ENCODE measurements around the gene CYB5B. TPM values are rescaled to one million over a fixed set of nuclear protein-coding genes. Genes with fewer than 3 reads are reported as not detected.
"Not testable (repeated sequence)": the region's sequence is repeated elsewhere in the genome, so short reads cannot be mapped to it uniquely, and the experiment has no call there.

CYB5B gene
- total RNA-seq, 1 donor from 2014 or later = 120 TPM

DNA sequence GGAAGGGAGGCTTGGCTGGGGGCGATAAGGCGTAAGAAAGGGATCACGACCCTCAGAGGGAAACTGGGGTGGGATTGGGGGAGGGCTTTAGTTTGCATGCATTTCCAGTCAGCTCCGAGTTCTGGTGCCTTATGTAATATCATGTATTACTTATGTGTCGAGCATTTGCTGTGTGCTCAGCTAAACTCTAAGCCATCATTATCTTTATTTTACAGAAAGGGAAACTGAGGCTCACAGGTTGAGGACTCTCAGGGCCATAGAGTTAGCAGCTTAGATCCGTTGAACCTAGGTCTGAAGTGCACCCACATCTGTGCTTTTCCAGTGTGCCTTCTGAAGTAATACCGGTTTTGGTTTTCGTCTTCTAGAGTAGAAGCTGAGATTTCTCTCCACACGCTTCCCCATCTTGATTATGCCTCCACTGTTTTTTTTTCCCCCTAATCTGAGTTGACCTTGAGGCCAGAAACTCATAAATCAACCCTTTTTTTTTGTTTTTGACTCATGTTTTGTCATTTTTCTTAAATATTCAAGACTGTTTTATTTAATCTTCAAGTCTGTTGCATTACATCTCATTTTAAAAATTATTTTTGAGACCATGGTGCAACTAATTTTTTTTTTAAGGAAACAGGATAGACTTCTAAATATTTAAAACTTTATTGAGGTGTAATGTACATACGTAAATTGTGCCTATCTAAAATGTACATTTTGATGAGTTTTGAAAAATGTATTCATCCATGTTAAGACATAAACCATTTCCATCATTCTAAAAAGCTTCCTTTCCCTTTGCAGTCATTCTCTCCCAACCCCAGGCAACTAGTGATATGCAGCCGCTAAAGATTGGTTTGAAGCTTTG is 741 bp downstream of the CYB5B start:
- Mint-ChIP-seq H3K4me1 (ENCODE audit: unreplicated experiment) (peaks cover 27% of the 10 kb centered on the region), H3K27me3 (ENCODE audit: unreplicated experiment) (peaks cover 9% of the 10 kb centered on the region), H3K4me3 (ENCODE audit: unreplicated experiment) (peak overlapping the region; percentile 100), H3K27ac (ENCODE audit: unreplicated experiment) (peak overlapping the region; percentile 100), H3K36me3 (ENCODE audit: low read depth, unreplicated experiment) (peaks cover 45% of the 10 kb centered on the region), H3K9me3 (ENCODE audit: unreplicated experiment) (no peaks in the 10 kb centered on the region)
- no peak for TF ChIP-seq CTCF (IDR thresholded peaks at IDR 0.05; ENCODE audit: unreplicated experiment)
- DNase-seq (ENCODE audit: low spot score) = no peak

DNA sequence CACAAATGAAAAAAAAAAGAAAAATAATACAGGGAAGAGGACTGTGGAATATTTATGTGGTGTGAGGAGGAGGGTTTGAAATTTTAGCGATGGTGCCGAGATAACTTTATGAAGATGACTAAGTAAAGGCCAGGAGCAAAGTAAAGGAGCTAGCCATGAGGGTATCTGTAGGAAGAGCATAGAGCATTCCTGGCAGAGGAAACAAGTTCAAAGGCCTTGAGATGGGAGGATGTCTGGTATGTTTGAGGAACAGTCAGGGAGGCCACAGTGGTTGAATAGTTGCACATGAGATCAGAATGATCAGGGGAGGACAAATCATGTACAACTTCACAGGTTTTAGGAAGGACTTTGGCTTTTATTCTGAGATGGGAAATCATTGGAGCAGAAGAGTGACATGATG is 4.2 kb downstream of the CYB5B start:
- Mint-ChIP-seq H3K4me3 (ENCODE audit: unreplicated experiment) (peak overlapping the region; percentile 21), H3K27me3 (ENCODE audit: unreplicated experiment) (peaks cover 9% of the 10 kb centered on the region), H3K27ac (ENCODE audit: unreplicated experiment) (no peak overlapping the region), H3K4me1 (ENCODE audit: unreplicated experiment) (peaks cover 24% of the 10 kb centered on the region), H3K9me3 (ENCODE audit: unreplicated experiment) (no peaks in the 10 kb centered on the region), H3K36me3 (ENCODE audit: low read depth, unreplicated experiment) (peaks cover 41% of the 10 kb centered on the region)
- no peak for TF ChIP-seq CTCF (IDR thresholded peaks at IDR 0.05; ENCODE audit: unreplicated experiment)
- no peak for DNase-seq (ENCODE audit: low spot score)

- not testable (repeated sequence) for H3K27ac Mint-ChIP-seq (ENCODE audit: unreplicated experiment); DNase-seq (ENCODE audit: low spot score); H3K9me3 Mint-ChIP-seq (ENCODE audit: unreplicated experiment); H3K27me3 Mint-ChIP-seq (ENCODE audit: unreplicated experiment)
- Mint-ChIP-seq H3K4me1 (ENCODE audit: unreplicated experiment) (peaks cover 22% of the 10 kb centered on the region), H3K4me3 (ENCODE audit: unreplicated experiment) (peak overlapping the region; percentile 21), H3K36me3 (ENCODE audit: low read depth, unreplicated experiment) (peaks cover 38% of the 10 kb centered on the region)
Measured at GRCh38 chr16:69429058-69429640, 4.7 kb downstream of the CYB5B start.

- peaks cover 24% of the 10 kb centered on the region for H3K36me3 Mint-ChIP-seq (ENCODE audit: low read depth, unreplicated experiment)
- H3K4me3 Mint-ChIP-seq (ENCODE audit: unreplicated experiment) = no peak overlapping the region
- no peaks in the 10 kb centered on the region for H3K9me3 Mint-ChIP-seq (ENCODE audit: unreplicated experiment)
- no peak for TF ChIP-seq CTCF (IDR thresholded peaks at IDR 0.05; ENCODE audit: unreplicated experiment)
- no peak for DNase-seq (ENCODE audit: low spot score)
- H3K27ac Mint-ChIP-seq (ENCODE audit: unreplicated experiment) = no peak overlapping the region
- H3K4me1 Mint-ChIP-seq (ENCODE audit: unreplicated experiment) = peaks cover 16% of the 10 kb centered on the region
- peaks cover 2% of the 10 kb centered on the region for H3K27me3 Mint-ChIP-seq (ENCODE audit: unreplicated experiment)
Measured at GRCh38 chr16:69431948-69432468, 7.6 kb downstream of the CYB5B start.

DNA sequence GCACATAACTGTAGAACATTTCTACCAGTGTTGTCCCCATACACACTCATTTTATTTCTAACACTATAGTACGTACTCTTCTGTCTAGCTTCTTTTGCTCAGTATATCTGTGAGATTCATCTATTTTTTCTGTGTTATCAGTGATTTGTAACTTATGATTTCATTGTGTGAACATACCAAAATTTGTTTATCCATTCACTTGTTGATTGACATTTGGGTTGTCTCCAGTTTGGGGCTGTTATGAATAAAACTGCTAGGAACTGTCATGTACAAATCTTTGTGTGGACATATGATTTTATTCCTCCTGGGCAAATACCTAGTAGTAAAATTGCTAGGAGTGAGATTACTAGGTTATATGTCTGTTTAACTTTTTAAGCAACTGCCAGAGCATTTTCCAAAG is 9.6 kb downstream of the CYB5B start:
- DNase-seq (ENCODE audit: low spot score) = no peak
- Mint-ChIP-seq H3K27ac (ENCODE audit: unreplicated experiment) (no peak overlapping the region), H3K27me3 (ENCODE audit: unreplicated experiment) (peaks cover 3% of the 10 kb centered on the region), H3K4me3 (ENCODE audit: unreplicated experiment) (no peak overlapping the region), H3K36me3 (ENCODE audit: low read depth, unreplicated experiment) (peaks cover 10% of the 10 kb centered on the region), H3K4me1 (ENCODE audit: unreplicated experiment) (peaks cover 11% of the 10 kb centered on the region), H3K9me3 (ENCODE audit: unreplicated experiment) (no peaks in the 10 kb centered on the region)
- no peak for TF ChIP-seq CTCF (IDR thresholded peaks at IDR 0.05; ENCODE audit: unreplicated experiment)

Data from endothelial cell (in vitro differentiated cells).